HepG2 (cell line): ENCODE data around the gene NFAT5. TPM values are rescaled to one million over a fixed set of nuclear protein-coding genes. Genes with fewer than 3 reads are reported as not detected.

ENCODE experiments used
- ATF7 ChIP-seq, 2 experiments: fragments of 450-650 bp in 1 of 2; sonication (generic) in 1 of 2; formaldehyde crosslinking in 1 of 2; IDR thresholded peaks; 2 replicates each; pipeline versions ENCODE4 v1.4.0 to v1.6.1; 2016 to 2020; ENCODE audit warnings: antibody characterized with exemption in 1 of 2, mild to moderate bottlenecking in 1 of 2, missing genetic modification reagents in 1 of 2
- ATM ChIP-seq: fragments of 450-650 bp; IDR thresholded peaks from 2 replicates; pipeline ENCODE4 v1.7.1; 2017; ENCODE audit warnings: mild to moderate bottlenecking, borderline replicate concordance
- ETV5 ChIP-seq: IDR thresholded peaks from 2 replicates; pipeline ENCODE4 v1.6.1; 2018; ENCODE audit warnings: missing biosample characterization, missing genetic modification reagents, inconsistent platforms, borderline replicate concordance
- HOXA7 ChIP-seq: sonication (generic); formaldehyde crosslinking; IDR thresholded peaks from 2 replicates; pipeline ENCODE4 v1.8.1; 2022; ENCODE audit warnings: mild to moderate bottlenecking, missing genetic modification reagents, moderate library complexity
- MIXL1 ChIP-seq: IDR thresholded peaks from 2 replicates; pipeline ENCODE4 v1.6.1; 2016
- RXRB ChIP-seq: IDR thresholded peaks from 2 replicates; pipeline ENCODE4 v1.6.1; 2016; ENCODE audit warnings: borderline replicate concordance, missing genetic modification reagents, missing compliant biosample characterization
- SALL2 ChIP-seq: sonication (generic); formaldehyde crosslinking; IDR thresholded peaks from 2 replicates; pipeline ENCODE4 v1.8.1; 2023; ENCODE audit warnings: mild to moderate bottlenecking, missing genetic modification reagents, inconsistent platforms
- ZBTB21 ChIP-seq: sonication (generic); formaldehyde crosslinking; IDR thresholded peaks from 2 replicates; pipeline ENCODE4 v1.4.0; 2020; ENCODE audit warnings: missing genetic modification reagents
- ZFX ChIP-seq: sonication (generic); formaldehyde crosslinking; IDR thresholded peaks from 2 replicates; pipeline ENCODE4 v1.4.0; 2020; ENCODE audit warnings: mild to moderate bottlenecking, low read depth, missing genetic modification reagents, moderate library complexity
- ZNF101 ChIP-seq: sonication (generic); formaldehyde crosslinking; IDR thresholded peaks from 2 replicates; pipeline ENCODE4 v1.4.0; 2020; ENCODE audit warnings: mild to moderate bottlenecking, low read depth, missing genetic modification reagents, borderline replicate concordance
- ZNF121 ChIP-seq: sonication (generic); formaldehyde crosslinking; IDR thresholded peaks from 2 replicates; pipeline ENCODE4 v1.5.0; 2020; ENCODE audit warnings: mild to moderate bottlenecking, missing genetic modification reagents
- ZNF3 ChIP-seq: IDR thresholded peaks from 2 replicates; pipeline ENCODE4 v1.7.0; 2017; ENCODE audit warnings: inconsistent platforms
- ZNF383 ChIP-seq: sonication (generic); formaldehyde crosslinking; IDR thresholded peaks from 2 replicates; pipeline ENCODE4 v1.4.0; 2020; ENCODE audit warnings: missing genetic modification reagents, mild to moderate bottlenecking, borderline replicate concordance
- ZNF460 ChIP-seq: sonication (generic); formaldehyde crosslinking; IDR thresholded peaks from 2 replicates; pipeline ENCODE4 v1.5.1; 2020; ENCODE audit warnings: missing genetic modification reagents, mild to moderate bottlenecking, borderline replicate concordance
- ZNF709 ChIP-seq: sonication (generic); formaldehyde crosslinking; IDR thresholded peaks from 2 replicates; pipeline ENCODE4 v1.5.0; 2020; ENCODE audit warnings: mild to moderate bottlenecking, missing genetic modification reagents
- ZNF768 ChIP-seq: sonication (generic); formaldehyde crosslinking; IDR thresholded peaks from 2 replicates; pipeline ENCODE4 v1.4.0; 2020; ENCODE audit warnings: missing genetic modification reagents
- ZSCAN12 ChIP-seq: sonication (generic); formaldehyde crosslinking; IDR thresholded peaks from 2 replicates; pipeline ENCODE4 v1.9.0; 2021; ENCODE audit warnings: mild to moderate bottlenecking, missing genetic modification reagents
- polyA plus RNA-seq, 8 experiments: library from polyadenylated mRNA; depleted of rRNA in 3 of 8; stranded (reverse) in 7 of 8; unstranded in 1 of 8; fragments of >200 nt; fragmentation: Illumina TruSeq in 4 of 8; extraction: Trizol in 4 of 8; gene quantifications; 2 replicates each; pipeline versions ENCODE4 v1.2.1 to v1.2.3, GENCODE V29; 2011 to 2016; ENCODE audit warnings: low read depth in 4 of 8, missing spikeins in 1 of 8, mixed read lengths in 1 of 8; ENCODE audit not compliant: insufficient read depth in 1 of 8
- total RNA-seq, 5 experiments: library from RNA; depleted of rRNA; stranded (reverse); fragments of >200 nt; fragmentation: Illumina TruSeq; extraction: Trizol; gene quantifications; 2 replicates each; pipeline ENCODE4 v1.2.3, GENCODE V29; 2016; ENCODE audit warnings: low read depth in 1 of 5
- TF ChIP-seq, protein P1 (sequence below): fragments of 450-650 bp; IDR thresholded peaks from 2 replicates; pipeline ENCODE4 v1.6.1; 2016
- TF ChIP-seq, protein P2 (sequence below): IDR thresholded peaks from 2 replicates; pipeline ENCODE4 v1.6.1; 2018; ENCODE audit warnings: missing genetic modification reagents
- TF ChIP-seq, protein P3 (sequence below): sonication (generic); formaldehyde crosslinking; conservative IDR thresholded peaks from 2 replicates; pipeline ENCODE4 v1.5.0; 2020; ENCODE audit warnings: missing genetic modification reagents
- TF ChIP-seq, protein P4 (sequence below): sonication (generic); formaldehyde crosslinking; IDR thresholded peaks from 2 replicates; pipeline ENCODE4 v1.5.0; 2020; ENCODE audit warnings: mild to moderate bottlenecking, missing genetic modification reagents
- TF ChIP-seq, protein P5 (sequence below): sonication (generic); formaldehyde crosslinking; IDR thresholded peaks from 2 replicates; pipeline ENCODE4 v1.4.0; 2020; ENCODE audit warnings: mild to moderate bottlenecking, missing genetic modification reagents

Gene NFAT5
- total and polyA plus RNA-seq, 2 of the 13 experiments (the other 11 are each of a cell fraction or from before 2014, with no cell fraction given) = 20.5 to 54.3 TPM

DNA sequence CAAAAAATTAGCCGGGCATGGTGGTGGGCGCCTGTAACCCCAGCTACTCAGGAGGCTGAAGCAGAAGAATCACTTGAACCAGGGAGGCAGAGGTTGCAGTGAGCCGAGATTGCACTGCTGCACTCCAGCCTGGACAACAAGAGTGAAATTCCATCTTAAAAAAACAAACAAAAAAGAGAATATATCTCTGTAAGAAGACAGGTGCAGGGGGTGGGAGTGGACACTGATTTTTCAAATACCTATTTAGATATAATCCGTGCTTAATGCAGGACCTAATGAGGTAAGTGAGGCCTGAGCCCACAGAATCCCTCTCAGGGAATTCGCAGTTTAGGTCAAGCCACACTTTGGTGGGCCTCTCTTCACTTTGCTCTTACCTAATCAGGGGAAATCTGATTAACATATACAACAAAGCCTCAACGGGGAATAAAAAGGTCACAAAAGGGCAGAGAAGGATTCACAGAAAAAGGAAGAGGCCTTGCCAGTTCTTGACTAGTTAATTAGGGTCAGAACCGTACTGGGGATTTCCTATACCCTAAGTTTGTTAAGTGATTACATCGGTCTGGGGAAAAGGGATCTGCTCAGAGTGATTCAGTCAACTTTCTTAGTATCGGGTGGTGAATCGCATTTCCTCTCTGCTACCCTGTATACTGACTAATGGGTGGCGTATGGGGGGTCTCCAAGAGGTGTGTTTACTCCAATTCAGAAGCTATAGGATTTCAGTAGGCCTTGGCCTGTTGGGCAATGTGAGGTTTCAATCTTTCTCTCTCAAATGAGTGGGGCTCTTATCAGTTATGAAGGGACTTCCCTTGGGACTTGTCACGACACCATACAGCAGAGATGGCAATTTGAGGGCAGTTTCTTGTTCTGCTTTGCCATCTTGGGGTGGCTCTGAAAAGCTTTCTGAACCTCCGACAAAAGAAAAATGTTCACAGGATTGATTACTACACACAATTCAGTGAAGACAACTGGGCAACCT, 1.9 kb upstream of the NFAT5 start (continued):
- TF ChIP-seq ZFX (CRISPR knock-in tag) (peak; percentile 58; the same call in 1 of the 2 replicates), ZSCAN12 (no peak), RXRB (CRISPR knock-in tag) (peak; percentile 15; the same call in 1 of the 2 replicates), ZNF383 (no peak), ATM (no peak), ZNF709 (CRISPR knock-in tag) (no peak), MIXL1 (peak; percentile 35; the same call in 1 of the 2 replicates), ZBTB21 (CRISPR knock-in tag) (no peak), ZNF460 (CRISPR knock-in tag) (no peak), ZNF121 (CRISPR knock-in tag) (no peak), ZNF768 (no peak), ATF7 (IDR thresholded peaks at IDR 0.05) (no peak), ATF7 (CRISPR knock-in tag; IDR thresholded peaks at IDR 0.05) (no peak), SALL2 (no peak), ETV5 (no peak), ZNF101 (CRISPR knock-in tag) (no peak), ZNF3 (CRISPR knock-in tag) (no peak), HOXA7 (no peak)
- TF ChIP-seq, protein P1, sequence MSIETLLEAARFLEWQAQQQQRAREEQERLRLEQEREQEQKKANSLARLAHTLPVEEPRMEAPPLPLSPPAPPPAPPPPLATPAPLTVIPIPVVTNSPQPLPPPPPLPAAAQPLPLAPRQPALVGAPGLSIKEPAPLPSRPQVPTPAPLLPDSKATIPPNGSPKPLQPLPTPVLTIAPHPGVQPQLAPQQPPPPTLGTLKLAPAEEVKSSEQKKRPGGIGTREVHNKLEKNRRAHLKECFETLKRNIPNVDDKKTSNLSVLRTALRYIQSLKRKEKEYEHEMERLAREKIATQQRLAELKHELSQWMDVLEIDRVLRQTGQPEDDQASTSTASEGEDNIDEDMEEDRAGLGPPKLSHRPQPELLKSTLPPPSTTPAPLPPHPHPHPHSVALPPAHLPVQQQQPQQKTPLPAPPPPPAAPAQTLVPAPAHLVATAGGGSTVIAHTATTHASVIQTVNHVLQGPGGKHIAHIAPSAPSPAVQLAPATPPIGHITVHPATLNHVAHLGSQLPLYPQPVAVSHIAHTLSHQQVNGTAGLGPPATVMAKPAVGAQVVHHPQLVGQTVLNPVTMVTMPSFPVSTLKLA = no peak
- TF ChIP-seq, protein P2, sequence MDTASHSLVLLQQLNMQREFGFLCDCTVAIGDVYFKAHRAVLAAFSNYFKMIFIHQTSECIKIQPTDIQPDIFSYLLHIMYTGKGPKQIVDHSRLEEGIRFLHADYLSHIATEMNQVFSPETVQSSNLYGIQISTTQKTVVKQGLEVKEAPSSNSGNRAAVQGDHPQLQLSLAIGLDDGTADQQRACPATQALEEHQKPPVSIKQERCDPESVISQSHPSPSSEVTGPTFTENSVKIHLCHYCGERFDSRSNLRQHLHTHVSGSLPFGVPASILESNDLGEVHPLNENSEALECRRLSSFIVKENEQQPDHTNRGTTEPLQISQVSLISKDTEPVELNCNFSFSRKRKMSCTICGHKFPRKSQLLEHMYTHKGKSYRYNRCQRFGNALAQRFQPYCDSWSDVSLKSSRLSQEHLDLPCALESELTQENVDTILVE = no peak
- TF ChIP-seq, protein P3, sequence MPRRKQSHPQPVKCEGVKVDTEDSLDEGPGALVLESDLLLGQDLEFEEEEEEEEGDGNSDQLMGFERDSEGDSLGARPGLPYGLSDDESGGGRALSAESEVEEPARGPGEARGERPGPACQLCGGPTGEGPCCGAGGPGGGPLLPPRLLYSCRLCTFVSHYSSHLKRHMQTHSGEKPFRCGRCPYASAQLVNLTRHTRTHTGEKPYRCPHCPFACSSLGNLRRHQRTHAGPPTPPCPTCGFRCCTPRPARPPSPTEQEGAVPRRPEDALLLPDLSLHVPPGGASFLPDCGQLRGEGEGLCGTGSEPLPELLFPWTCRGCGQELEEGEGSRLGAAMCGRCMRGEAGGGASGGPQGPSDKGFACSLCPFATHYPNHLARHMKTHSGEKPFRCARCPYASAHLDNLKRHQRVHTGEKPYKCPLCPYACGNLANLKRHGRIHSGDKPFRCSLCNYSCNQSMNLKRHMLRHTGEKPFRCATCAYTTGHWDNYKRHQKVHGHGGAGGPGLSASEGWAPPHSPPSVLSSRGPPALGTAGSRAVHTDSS (CRISPR knock-in tag) = no peak
- TF ChIP-seq, protein P4, sequence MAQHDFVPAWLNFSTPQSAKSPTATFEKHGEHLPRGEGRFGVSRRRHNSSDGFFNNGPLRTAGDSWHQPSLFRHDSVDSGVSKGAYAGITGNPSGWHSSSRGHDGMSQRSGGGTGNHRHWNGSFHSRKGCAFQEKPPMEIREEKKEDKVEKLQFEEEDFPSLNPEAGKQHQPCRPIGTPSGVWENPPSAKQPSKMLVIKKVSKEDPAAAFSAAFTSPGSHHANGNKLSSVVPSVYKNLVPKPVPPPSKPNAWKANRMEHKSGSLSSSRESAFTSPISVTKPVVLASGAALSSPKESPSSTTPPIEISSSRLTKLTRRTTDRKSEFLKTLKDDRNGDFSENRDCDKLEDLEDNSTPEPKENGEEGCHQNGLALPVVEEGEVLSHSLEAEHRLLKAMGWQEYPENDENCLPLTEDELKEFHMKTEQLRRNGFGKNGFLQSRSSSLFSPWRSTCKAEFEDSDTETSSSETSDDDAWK (CRISPR knock-in tag) = no peak
- TF ChIP-seq, protein P5, sequence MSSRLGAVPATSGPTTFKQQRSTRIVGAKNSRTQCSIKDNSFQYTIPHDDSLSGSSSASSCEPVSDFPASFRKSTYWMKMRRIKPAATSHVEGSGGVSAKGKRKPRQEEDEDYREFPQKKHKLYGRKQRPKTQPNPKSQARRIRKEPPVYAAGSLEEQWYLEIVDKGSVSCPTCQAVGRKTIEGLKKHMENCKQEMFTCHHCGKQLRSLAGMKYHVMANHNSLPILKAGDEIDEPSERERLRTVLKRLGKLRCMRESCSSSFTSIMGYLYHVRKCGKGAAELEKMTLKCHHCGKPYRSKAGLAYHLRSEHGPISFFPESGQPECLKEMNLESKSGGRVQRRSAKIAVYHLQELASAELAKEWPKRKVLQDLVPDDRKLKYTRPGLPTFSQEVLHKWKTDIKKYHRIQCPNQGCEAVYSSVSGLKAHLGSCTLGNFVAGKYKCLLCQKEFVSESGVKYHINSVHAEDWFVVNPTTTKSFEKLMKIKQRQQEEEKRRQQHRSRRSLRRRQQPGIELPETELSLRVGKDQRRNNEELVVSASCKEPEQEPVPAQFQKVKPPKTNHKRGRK (CRISPR knock-in tag) = no peak
